Loucy (cell line): ENCODE data around the gene WNT2B.

ENCODE experiments used
- EZH2phosphoT487 ChIP-seq: fragments of 200-600 bp; IDR thresholded peaks from 2 replicates; pipeline ENCODE4 v1.6.1; 2018; ENCODE audit warnings: antibody characterized with exemption, mild to moderate bottlenecking, moderate library complexity, borderline replicate concordance
- TF ChIP-seq, protein P1 (sequence below): fragments of 200-600 bp; sonication (generic); conservative IDR thresholded peaks from 2 replicates; pipeline ENCODE4 v1.5.1; 2014; ENCODE audit warnings: mild to moderate bottlenecking, antibody characterized with exemption, low read length

DNA sequence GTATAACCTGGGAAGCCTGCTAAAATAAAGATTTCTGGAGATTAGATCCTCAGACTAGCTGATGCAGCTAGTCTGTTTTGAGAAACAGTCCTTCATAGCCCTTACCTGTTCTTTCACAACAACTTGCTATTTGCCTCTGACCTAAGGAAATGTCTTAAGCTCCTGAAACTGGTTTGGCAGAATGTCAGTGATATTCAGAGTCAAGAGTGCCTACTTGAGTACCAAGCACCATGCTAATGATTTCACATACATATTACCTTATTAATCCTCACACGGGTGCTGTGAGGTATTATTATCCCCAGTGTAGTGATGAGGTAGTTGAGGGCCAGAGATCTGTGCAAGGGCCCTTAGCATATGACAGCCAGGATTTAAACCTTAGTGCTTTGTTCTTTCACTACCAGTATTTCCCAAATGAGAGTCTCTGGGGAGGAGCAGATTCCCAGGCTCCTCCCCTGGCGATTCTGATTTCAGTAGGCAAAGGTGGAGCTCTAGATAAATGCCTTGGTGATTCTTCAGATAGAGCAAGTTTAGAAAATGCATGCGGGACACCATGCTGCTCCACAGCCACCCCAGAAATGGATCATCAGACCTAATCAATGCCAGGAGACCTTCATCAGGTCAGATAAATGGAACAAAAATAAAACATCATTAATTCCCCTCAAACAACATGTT lies 47.4 kb upstream of the WNT2B start:
- TF ChIP-seq EZH2phosphoT487: no peak
- TF ChIP-seq, protein P1, sequence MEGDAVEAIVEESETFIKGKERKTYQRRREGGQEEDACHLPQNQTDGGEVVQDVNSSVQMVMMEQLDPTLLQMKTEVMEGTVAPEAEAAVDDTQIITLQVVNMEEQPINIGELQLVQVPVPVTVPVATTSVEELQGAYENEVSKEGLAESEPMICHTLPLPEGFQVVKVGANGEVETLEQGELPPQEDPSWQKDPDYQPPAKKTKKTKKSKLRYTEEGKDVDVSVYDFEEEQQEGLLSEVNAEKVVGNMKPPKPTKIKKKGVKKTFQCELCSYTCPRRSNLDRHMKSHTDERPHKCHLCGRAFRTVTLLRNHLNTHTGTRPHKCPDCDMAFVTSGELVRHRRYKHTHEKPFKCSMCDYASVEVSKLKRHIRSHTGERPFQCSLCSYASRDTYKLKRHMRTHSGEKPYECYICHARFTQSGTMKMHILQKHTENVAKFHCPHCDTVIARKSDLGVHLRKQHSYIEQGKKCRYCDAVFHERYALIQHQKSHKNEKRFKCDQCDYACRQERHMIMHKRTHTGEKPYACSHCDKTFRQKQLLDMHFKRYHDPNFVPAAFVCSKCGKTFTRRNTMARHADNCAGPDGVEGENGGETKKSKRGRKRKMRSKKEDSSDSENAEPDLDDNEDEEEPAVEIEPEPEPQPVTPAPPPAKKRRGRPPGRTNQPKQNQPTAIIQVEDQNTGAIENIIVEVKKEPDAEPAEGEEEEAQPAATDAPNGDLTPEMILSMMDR: no peak
